HCT116 (cell line): ENCODE measurements around the gene FERMT3. TPM values are rescaled to one million over a fixed set of nuclear protein-coding genes. Genes with fewer than 3 reads are reported as not detected.
A peak's percentile ranks its signal among the peaks of the same experiment; 100 is the strongest.

Source experiments
- ATAC-seq: fragments of 200-7000 bp; cut with Tn5 transposase; 2 replicates; pipeline ENCODE4 v1.9.1; 2020; ENCODE audit warnings: mild to moderate bottlenecking, moderate library complexity
- BruUV-seq: library from RNA; stranded (reverse); fragments of 400-500 nt; replicated peaks from 2 replicates; lab custom pipeline; 2021; lab: Mats Ljungman, UMichigan
- CTCF ChIA-PET: fragments of 300-600 bp; sonication (Branson Sonifier 250); formaldehyde crosslinking; loops from one replicate; lab custom pipeline; 2021; ENCODE audit warnings: antibody characterized with exemption; lab: Charles Lee
- POLR2A ChIA-PET: fragments of 300-600, 350-600 bp; sonication (Branson Sonifier 250); formaldehyde crosslinking; loops from one replicate; lab custom pipeline; 2021; ENCODE audit warnings: antibody characterized with exemption; lab: Charles Lee
- RAD21 ChIA-PET, 2 experiments: fragments of 300-600 bp; sonication (Branson Sonifier 250); formaldehyde crosslinking; loops; one replicate each; lab custom pipeline; 2023; ENCODE audit warnings: low total read pairs in 2 of 2; ENCODE audit not compliant: uncharacterized antibody in 2 of 2, unreplicated experiment in 2 of 2, low non-redundant PET in 1 of 2; lab: Charles Lee
- DNase-seq: peaks from one replicate; pipeline ENCODE4 v3.0.0-alpha.2; 2010; ENCODE audit warnings: low read depth, low spot score
- H2AFZ ChIP-seq: fragments of 200-600 bp; shearing (Covaris generic), sonication (generic); 2 replicates; pipeline ENCODE4 v1.6.1; 2017; ENCODE audit warnings: low read depth, mixed run types, mixed read lengths, antibody characterized with exemption, low read length; ENCODE audit not compliant: poor library complexity, severe bottlenecking
- H3K27ac ChIP-seq: 2 replicates; pipeline ENCODE4 v1.5.1; 2012; ENCODE audit warnings: low read depth, low read length
- H3K27me3 ChIP-seq: fragments of 200-600 bp; sonication (generic); 2 replicates; pipeline ENCODE4 v1.6.1; 2016; ENCODE audit warnings: mixed run types, low read length, mixed read lengths; ENCODE audit not compliant: insufficient read depth
- H3K36me3 ChIP-seq, 2 experiments: fragments of 200-500 bp in 1 of 2; fragments of 200-600 bp in 1 of 2; sonication (Bioruptor generic) in 1 of 2; sonication (generic) in 1 of 2; 2 replicates each; pipeline versions ENCODE4 v1.5.1 to v1.6.1; 2014 to 2016; ENCODE audit warnings: low read length in 2 of 2, inconsistent platforms in 1 of 2, mixed read lengths in 1 of 2, mixed run types in 1 of 2; ENCODE audit not compliant: insufficient read depth in 2 of 2, control insufficient read depth in 1 of 2
- H3K4me1 ChIP-seq, 2 experiments: fragments of 200-600 bp in 1 of 2; sonication (generic) in 1 of 2; 2 replicates each; pipeline versions ENCODE4 v1.5.1 to v1.6.1; 2012 to 2017; ENCODE audit warnings: low read length in 2 of 2, inconsistent platforms in 1 of 2, mild to moderate bottlenecking in 1 of 2, mixed read lengths in 1 of 2, mixed run types in 1 of 2, moderate library complexity in 1 of 2; ENCODE audit not compliant: insufficient read depth in 2 of 2, control insufficient read depth in 1 of 2
- H3K4me2 ChIP-seq: fragments of 200-600 bp; sonication (generic); 2 replicates; pipeline ENCODE4 v1.6.1; 2017; ENCODE audit warnings: mixed run types, low read length, mixed read lengths
- H3K4me3 ChIP-seq, 2 experiments: fragments of 200-600 bp in 1 of 2; sonication (generic) in 1 of 2; replicated peaks in 1 of 2; 2 replicates each; pipeline ENCODE4 v1.5.1; 2011 to 2016; ENCODE audit warnings: low read length in 2 of 2, control low read depth in 1 of 2, low read depth in 1 of 2, mild to moderate bottlenecking in 1 of 2, mixed read lengths in 1 of 2, mixed run types in 1 of 2
- H3K79me2 ChIP-seq: fragments of 200-600 bp; sonication (generic); 2 replicates; pipeline ENCODE4 v1.6.1; 2017; ENCODE audit warnings: mild to moderate bottlenecking, mixed run types, low read length, moderate library complexity, mixed read lengths; ENCODE audit not compliant: insufficient read depth
- H3K9ac ChIP-seq: fragments of 200-600 bp; sonication (generic); 2 replicates; pipeline ENCODE4 v1.6.1; 2016; ENCODE audit warnings: low read length, mixed read lengths
- H3K9me2 ChIP-seq: fragments of 200-600 bp; sonication (generic), shearing (Covaris generic); 2 replicates; pipeline ENCODE4 v1.6.1; 2017; ENCODE audit warnings: mixed run types, mild to moderate bottlenecking, moderate library complexity; ENCODE audit not compliant: insufficient read depth
- H3K9me3 ChIP-seq, 2 experiments: fragments of 200-500 bp in 1 of 2; fragments of 200-600 bp in 1 of 2; sonication (Bioruptor generic) in 1 of 2; sonication (generic) in 1 of 2; 2 replicates each; pipeline ENCODE4 v1.6.1; 2014 to 2017; ENCODE audit warnings: low read length in 2 of 2, mixed read lengths in 2 of 2, inconsistent platforms in 1 of 2, low read depth in 1 of 2, mild to moderate bottlenecking in 1 of 2, mixed run types in 1 of 2, moderate library complexity in 1 of 2; ENCODE audit not compliant: control insufficient read depth in 1 of 2, insufficient read depth in 1 of 2
- H4K20me1 ChIP-seq: fragments of 200-600 bp; sonication (generic), shearing (Covaris generic); 2 replicates; pipeline ENCODE4 v1.6.1; 2017; ENCODE audit warnings: mixed run types, mild to moderate bottlenecking, moderate library complexity; ENCODE audit not compliant: insufficient read depth
- CEBPB ChIP-seq: IDR thresholded peaks from 2 replicates; pipeline ENCODE4 v1.6.1; 2012; ENCODE audit warnings: low read depth
- POLR2AphosphoS5 ChIP-seq: IDR thresholded peaks from 2 replicates; pipeline ENCODE4 v1.6.1; 2011; ENCODE audit warnings: mild to moderate bottlenecking, low read depth, low read length, moderate library complexity
- YY1 ChIP-seq: IDR thresholded peaks from 2 replicates; pipeline ENCODE4 v1.6.1; 2011; ENCODE audit warnings: low read length, low read depth, moderate library complexity, mild to moderate bottlenecking; ENCODE audit not compliant: insufficient replicate concordance; ENCODE audit errors: extremely low read depth
- intact Hi-C: fragments of 100-400 bp; cut with micrococcal nuclease; formaldehyde crosslinking; loops from 2 replicates; pipeline ENCODE4 v1.10.0; 2022
- total RNA-seq: library from RNA; stranded (reverse); gene quantifications from one replicate; pipeline ENCODE4 v1.2.1, GENCODE V29; 2021; ENCODE audit not compliant: unreplicated experiment
- TF ChIP-seq, protein P1 (sequence below): IDR thresholded peaks from 2 replicates; pipeline ENCODE4 v1.6.1; 2012; ENCODE audit warnings: low read depth

Gene FERMT3
- total RNA-seq, 1 experiment from 2014 or later = 4.3 TPM

DNA sequence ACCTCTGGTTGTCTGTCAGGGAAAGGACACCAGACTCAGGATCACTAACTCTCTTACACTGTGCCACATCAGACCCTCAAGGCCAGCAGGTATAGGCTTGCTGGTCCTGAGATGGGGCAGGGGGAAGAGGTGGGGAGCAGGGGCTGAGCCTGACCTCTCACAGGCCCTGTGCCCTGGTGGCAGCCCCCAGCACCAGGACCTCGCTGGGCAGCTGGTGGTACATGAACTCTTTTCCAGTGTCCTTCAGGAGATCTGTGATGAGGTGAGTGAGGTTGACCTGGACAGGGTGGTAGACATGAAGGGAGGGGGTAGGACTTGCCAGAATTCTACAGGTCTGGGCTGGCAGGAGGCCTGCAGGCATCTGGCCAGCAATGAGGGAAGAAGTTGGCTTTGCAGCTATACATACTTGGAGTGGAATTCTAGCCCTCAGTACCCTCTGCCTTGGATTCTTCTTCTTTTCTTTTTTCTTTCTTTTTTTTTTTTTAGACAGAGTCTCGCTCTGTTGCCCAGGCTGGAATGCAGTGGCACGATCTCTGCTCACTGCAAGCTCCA, 21.0 kb downstream of the FERMT3 start:
- peak overlapping the region; percentile 82 to 90 for H3K4me3 ChIP-seq
- H3K9ac ChIP-seq = peak overlapping the region; percentile 96
- H3K27me3 ChIP-seq = no peaks in the 10 kb centered on the region
- POLR2A ChIA-PET = interaction anchor here (0.9 to 1.3 kb wide), 3 partner anchors 23 to 90 kb away, joined by 3 to 4 read pairs (median 3); partner anchors contain the start of gene PRDX5
- peak overlapping the region; percentile 100 for H3K4me2 ChIP-seq
- peaks cover 24 to 53% of the 10 kb centered on the region in 2 experiments for H3K4me1 ChIP-seq
- no peaks in the 10 kb centered on the region for H3K9me2 ChIP-seq
- CTCF ChIA-PET = interaction anchor here (1.3 to 2.0 kb wide), 2 partner anchors 24 to 73 kb away, joined by 3 to 8 read pairs; partner anchors contain the start of gene PLCB3
- H3K27ac ChIP-seq = peak overlapping the region; percentile 95
- BruUV-seq = no TSS peak
- H3K36me3 ChIP-seq = peaks cover 0 to 4% of the 10 kb centered on the region in 2 experiments; a peak in 1 of 4 replicates
- DNase-seq (no peak), ATAC-seq (no peak)
- RAD21 ChIA-PET = interaction anchor here in 1 of 2 experiments (0.5 kb wide), 1 partner anchor 39 kb away, joined by 3 read pairs; no protein-coding TSS in a partner anchor
- H3K9me3 ChIP-seq = no peaks in the 10 kb centered on the region
- H3K79me2 ChIP-seq = peaks cover 19% of the 10 kb centered on the region; the same call in 1 of the 2 replicates
- TF ChIP-seq, protein P1, sequence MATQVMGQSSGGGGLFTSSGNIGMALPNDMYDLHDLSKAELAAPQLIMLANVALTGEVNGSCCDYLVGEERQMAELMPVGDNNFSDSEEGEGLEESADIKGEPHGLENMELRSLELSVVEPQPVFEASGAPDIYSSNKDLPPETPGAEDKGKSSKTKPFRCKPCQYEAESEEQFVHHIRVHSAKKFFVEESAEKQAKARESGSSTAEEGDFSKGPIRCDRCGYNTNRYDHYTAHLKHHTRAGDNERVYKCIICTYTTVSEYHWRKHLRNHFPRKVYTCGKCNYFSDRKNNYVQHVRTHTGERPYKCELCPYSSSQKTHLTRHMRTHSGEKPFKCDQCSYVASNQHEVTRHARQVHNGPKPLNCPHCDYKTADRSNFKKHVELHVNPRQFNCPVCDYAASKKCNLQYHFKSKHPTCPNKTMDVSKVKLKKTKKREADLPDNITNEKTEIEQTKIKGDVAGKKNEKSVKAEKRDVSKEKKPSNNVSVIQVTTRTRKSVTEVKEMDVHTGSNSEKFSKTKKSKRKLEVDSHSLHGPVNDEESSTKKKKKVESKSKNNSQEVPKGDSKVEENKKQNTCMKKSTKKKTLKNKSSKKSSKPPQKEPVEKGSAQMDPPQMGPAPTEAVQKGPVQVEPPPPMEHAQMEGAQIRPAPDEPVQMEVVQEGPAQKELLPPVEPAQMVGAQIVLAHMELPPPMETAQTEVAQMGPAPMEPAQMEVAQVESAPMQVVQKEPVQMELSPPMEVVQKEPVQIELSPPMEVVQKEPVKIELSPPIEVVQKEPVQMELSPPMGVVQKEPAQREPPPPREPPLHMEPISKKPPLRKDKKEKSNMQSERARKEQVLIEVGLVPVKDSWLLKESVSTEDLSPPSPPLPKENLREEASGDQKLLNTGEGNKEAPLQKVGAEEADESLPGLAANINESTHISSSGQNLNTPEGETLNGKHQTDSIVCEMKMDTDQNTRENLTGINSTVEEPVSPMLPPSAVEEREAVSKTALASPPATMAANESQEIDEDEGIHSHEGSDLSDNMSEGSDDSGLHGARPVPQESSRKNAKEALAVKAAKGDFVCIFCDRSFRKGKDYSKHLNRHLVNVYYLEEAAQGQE = no peak
- TF ChIP-seq POLR2AphosphoS5 = no peak
- TF ChIP-seq CEBPB = no peak
- TF ChIP-seq YY1 = no peak
- no peaks in the 10 kb centered on the region for H4K20me1 ChIP-seq
- no peak overlapping the region for H2AFZ ChIP-seq
- intact Hi-C loops = no loop called here
